Loucy (cell line): ENCODE data around the gene CFAP54.

Source experiments
- H2AFZ ChIP-seq: fragments of 200-600 bp; sonication (generic); 2 replicates; pipeline ENCODE4 v1.6.0; 2016; ENCODE audit warnings: antibody characterized with exemption, mild to moderate bottlenecking, low read length, moderate library complexity
- H3F3A ChIP-seq: fragments of 200-600 bp; 2 replicates; pipeline ENCODE4 v1.6.0; 2016; ENCODE audit warnings: antibody characterized with exemption, low read depth, mild to moderate bottlenecking
- H3K27me3 ChIP-seq: fragments of 200-600 bp; sonication (generic); 2 replicates; pipeline ENCODE4 v1.6.1; 2014; ENCODE audit warnings: low read length, mild to moderate bottlenecking; ENCODE audit not compliant: insufficient read depth, poor library complexity, severe bottlenecking
- H3K36me3 ChIP-seq: fragments of 200-600 bp; sonication (generic); 2 replicates; pipeline ENCODE4 v1.6.1; 2016; ENCODE audit warnings: low read length; ENCODE audit not compliant: insufficient read depth
- H3K4me1 ChIP-seq: fragments of 200-600 bp; sonication (generic); 2 replicates; pipeline ENCODE4 v1.5.1; 2014; ENCODE audit warnings: low read length, mild to moderate bottlenecking; ENCODE audit not compliant: insufficient read depth, poor library complexity, severe bottlenecking
- H3K4me2 ChIP-seq: fragments of 200-600 bp; sonication (generic); 2 replicates; pipeline ENCODE4 v1.6.0; 2014; ENCODE audit warnings: antibody characterized with exemption, low read length, low read depth, mild to moderate bottlenecking; ENCODE audit not compliant: poor library complexity, severe bottlenecking
- H3K4me3 ChIP-seq: fragments of 200-600 bp; sonication (generic); 2 replicates; pipeline ENCODE4 v1.5.1; 2014; ENCODE audit warnings: low read length, mild to moderate bottlenecking, mixed read lengths; ENCODE audit not compliant: poor library complexity, severe bottlenecking
- H3K79me2 ChIP-seq: fragments of 200-600 bp; sonication (generic); 2 replicates; pipeline ENCODE4 v1.6.1; 2014; ENCODE audit warnings: low read length; ENCODE audit not compliant: insufficient read depth
- H3K9ac ChIP-seq: fragments of 200-600 bp; sonication (generic); 2 replicates; pipeline ENCODE4 v1.6.0; 2014; ENCODE audit warnings: mild to moderate bottlenecking, low read depth, low read length, moderate library complexity; ENCODE audit not compliant: poor library complexity, severe bottlenecking
- H3K9me2 ChIP-seq: fragments of 200-600 bp; sonication (generic); replicated peaks from 2 replicates; pipeline ENCODE4 v1.6.1; 2016; ENCODE audit warnings: low read depth, low read length, mixed read lengths
- H3K9me3 ChIP-seq: fragments of 200-600 bp; sonication (generic); 2 replicates; pipeline ENCODE4 v1.6.1; 2014; ENCODE audit warnings: mild to moderate bottlenecking, antibody characterized with exemption, low read length, low read depth; ENCODE audit not compliant: insufficient read depth
- H4K20me1 ChIP-seq: fragments of 200-600 bp; sonication (generic); 2 replicates; pipeline ENCODE4 v1.6.0; 2014; ENCODE audit warnings: antibody characterized with exemption, low read length, mild to moderate bottlenecking; ENCODE audit not compliant: insufficient read depth, poor library complexity, severe bottlenecking
- EZH2phosphoT487 ChIP-seq: fragments of 200-600 bp; IDR thresholded peaks from 2 replicates; pipeline ENCODE4 v1.6.1; 2018; ENCODE audit warnings: antibody characterized with exemption, mild to moderate bottlenecking, moderate library complexity, borderline replicate concordance
- TF ChIP-seq, protein P1 (sequence below): fragments of 200-600 bp; sonication (generic); conservative IDR thresholded peaks from 2 replicates; pipeline ENCODE4 v1.5.1; 2014; ENCODE audit warnings: mild to moderate bottlenecking, antibody characterized with exemption, low read length

The CFAP54 gene

DNA sequence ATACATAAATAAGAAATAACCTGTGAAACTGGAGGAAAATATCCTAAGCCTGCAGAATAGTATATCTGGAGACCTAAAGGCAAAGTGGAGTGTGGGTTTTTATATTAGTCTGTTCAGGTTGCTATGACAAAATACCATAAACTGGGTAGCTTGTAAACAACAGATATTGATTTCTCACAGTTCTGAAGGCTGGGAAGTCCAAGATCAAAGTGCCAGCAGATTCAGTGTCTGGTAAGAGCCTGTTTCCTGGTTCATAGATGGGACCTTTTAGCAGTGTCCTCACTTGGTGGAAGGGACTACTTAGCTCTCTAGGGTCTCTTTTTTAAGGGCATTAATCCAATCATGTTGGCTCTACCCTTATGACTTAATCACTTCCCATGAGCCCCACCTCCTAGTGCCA lies 392.2 kb downstream of the CFAP54 start:
- Histone ChIP-seq H3K36me3 (no peaks in the 10 kb centered on the region), H3K79me2 (no peaks in the 10 kb centered on the region), H2AFZ (no peak overlapping the region), H3K9me3 (no peaks in the 10 kb centered on the region), H3K27me3 (no peaks in the 10 kb centered on the region), H3K9ac (no peak overlapping the region), H3F3A (no peaks in the 10 kb centered on the region), H3K4me3 (no peak overlapping the region), H3K9me2 (no peaks in the 10 kb centered on the region), H3K4me1 (no peaks in the 10 kb centered on the region), H3K4me2 (no peak overlapping the region), H4K20me1 (no peaks in the 10 kb centered on the region)
- no peak for TF ChIP-seq EZH2phosphoT487
- TF ChIP-seq, protein P1, sequence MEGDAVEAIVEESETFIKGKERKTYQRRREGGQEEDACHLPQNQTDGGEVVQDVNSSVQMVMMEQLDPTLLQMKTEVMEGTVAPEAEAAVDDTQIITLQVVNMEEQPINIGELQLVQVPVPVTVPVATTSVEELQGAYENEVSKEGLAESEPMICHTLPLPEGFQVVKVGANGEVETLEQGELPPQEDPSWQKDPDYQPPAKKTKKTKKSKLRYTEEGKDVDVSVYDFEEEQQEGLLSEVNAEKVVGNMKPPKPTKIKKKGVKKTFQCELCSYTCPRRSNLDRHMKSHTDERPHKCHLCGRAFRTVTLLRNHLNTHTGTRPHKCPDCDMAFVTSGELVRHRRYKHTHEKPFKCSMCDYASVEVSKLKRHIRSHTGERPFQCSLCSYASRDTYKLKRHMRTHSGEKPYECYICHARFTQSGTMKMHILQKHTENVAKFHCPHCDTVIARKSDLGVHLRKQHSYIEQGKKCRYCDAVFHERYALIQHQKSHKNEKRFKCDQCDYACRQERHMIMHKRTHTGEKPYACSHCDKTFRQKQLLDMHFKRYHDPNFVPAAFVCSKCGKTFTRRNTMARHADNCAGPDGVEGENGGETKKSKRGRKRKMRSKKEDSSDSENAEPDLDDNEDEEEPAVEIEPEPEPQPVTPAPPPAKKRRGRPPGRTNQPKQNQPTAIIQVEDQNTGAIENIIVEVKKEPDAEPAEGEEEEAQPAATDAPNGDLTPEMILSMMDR: no peak

DNA sequence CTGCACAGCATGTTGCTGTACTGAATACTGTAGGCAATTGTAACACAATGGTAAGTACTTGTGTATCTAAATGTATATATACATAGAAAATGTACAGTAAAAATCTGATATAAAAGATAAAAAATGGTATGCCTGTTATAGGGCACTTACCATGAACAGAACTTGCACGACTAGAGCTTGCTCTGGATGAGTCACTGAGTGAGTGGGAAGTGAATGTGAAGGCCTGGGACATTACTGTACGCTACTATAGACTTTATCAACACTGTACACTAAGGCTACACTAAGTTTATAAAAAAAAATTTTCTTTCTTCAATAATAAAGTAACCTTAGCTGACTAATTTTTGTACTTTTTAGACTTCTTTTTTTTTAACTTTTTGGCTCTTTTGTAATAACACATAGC lies 393.5 kb downstream of the CFAP54 start:
- TF ChIP-seq, protein P1: no peak
- no peak for TF ChIP-seq EZH2phosphoT487

DNA sequence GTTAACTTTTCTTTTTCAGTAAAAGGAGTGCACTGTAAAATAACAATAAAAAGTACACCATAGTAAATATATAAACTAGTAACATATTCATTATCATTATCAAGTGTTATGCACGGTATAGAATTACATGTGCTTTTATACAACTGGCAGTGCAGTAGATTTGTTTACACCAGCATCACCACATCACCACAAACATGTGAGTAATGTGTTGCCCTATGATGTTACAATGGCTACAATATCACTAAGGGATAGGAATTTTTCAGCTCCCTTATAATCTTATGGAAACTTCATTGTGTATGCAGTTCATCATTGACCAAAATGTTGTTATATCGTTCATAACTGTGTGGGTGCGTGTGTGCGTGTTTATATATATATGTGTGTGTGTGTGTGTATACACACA lies 394.2 kb downstream of the CFAP54 start:
- no peaks in the 10 kb centered on the region for H3K9me2 ChIP-seq
- no peak overlapping the region for H3K9ac ChIP-seq
- H2AFZ ChIP-seq: no peak overlapping the region
- no peaks in the 10 kb centered on the region for H3K36me3 ChIP-seq
- no peaks in the 10 kb centered on the region for H3K79me2 ChIP-seq
- TF ChIP-seq, protein P1: no peak
- no peak for TF ChIP-seq EZH2phosphoT487
- H3K9me3 ChIP-seq: no peaks in the 10 kb centered on the region
- no peak overlapping the region for H3K4me3 ChIP-seq
- no peak overlapping the region for H3K4me2 ChIP-seq
- H3K27me3 ChIP-seq: no peaks in the 10 kb centered on the region
- H4K20me1 ChIP-seq: no peaks in the 10 kb centered on the region
- H3F3A ChIP-seq: no peaks in the 10 kb centered on the region
- H3K4me1 ChIP-seq: no peaks in the 10 kb centered on the region

More for the DNA sequence above, 393.5 kb downstream of the CFAP54 start:
- Histone ChIP-seq H3K9ac (no peak overlapping the region), H3K4me1 (no peaks in the 10 kb centered on the region), H3K4me3 (no peak overlapping the region), H3F3A (no peaks in the 10 kb centered on the region), H3K27me3 (no peaks in the 10 kb centered on the region), H2AFZ (no peak overlapping the region), H3K9me3 (no peaks in the 10 kb centered on the region), H3K36me3 (no peaks in the 10 kb centered on the region), H4K20me1 (no peaks in the 10 kb centered on the region), H3K9me2 (no peaks in the 10 kb centered on the region), H3K4me2 (no peak overlapping the region), H3K79me2 (no peaks in the 10 kb centered on the region)
